K562 (cell line): ENCODE data around the gene GRAMD2A. TPM values are rescaled to one million over a fixed set of nuclear protein-coding genes. Genes with fewer than 3 reads are reported as not detected.

ENCODE experiments used
- ATAC-seq: fragments of 200-7000 bp; cut with Tn5 transposase; 3 replicates; pipeline ENCODE4 v1.9.1; 2020; ENCODE audit warnings: moderate library complexity
- BruUV-seq: library from RNA; stranded (reverse); fragments of 400-500 nt; replicated peaks from 2 replicates; lab custom pipeline; 2021; lab: Mats Ljungman, UMichigan
- CTCF ChIA-PET: fragments of 300-600 bp; formaldehyde crosslinking; extraction: SDS; loops from one replicate; lab custom pipeline; 2021; ENCODE audit warnings: low intra/inter-chr PET ratio; lab: Yijun Ruan, JAX
- POLR2A ChIA-PET: fragments of 300-600, 350-650 bp; sonication (Branson Sonifier 250); formaldehyde crosslinking; extraction: SDS; loops from one replicate; lab custom pipeline; 2021; ENCODE audit warnings: antibody characterized with exemption, inconsistent platforms; lab: Yijun Ruan, JAX
- DNase-seq, 4 experiments: peaks; one replicate each; pipeline versions ENCODE4 v3.0.0 to v3.0.0-alpha.2; 2011 to 2018; ENCODE audit warnings: low spot score in 3 of 4, mixed read lengths in 3 of 4; ENCODE audit errors: extremely low read depth in 1 of 4
- FAIRE-seq: peaks from 2 replicates; lab custom pipeline; 2011; peaks lifted over from hg19 to GRCh38; lab: Jason Lieb, UNC
- H2AFZ ChIP-seq: 2 replicates; pipeline ENCODE4 v1.6.0; 2011; ENCODE audit warnings: low read depth, low read length, control low read depth, inconsistent platforms
- H3K27ac ChIP-seq: fragments of 200-600 bp; 3 replicates; pipeline ENCODE4 v1.8.0; 2011; ENCODE audit warnings: low read depth, mild to moderate bottlenecking, control low read depth, inconsistent platforms, low read length, moderate library complexity, mixed read lengths; ENCODE audit errors: extremely low read depth
- H3K27me3 ChIP-seq, 2 experiments: fragments of 300-600 bp in 1 of 2; 2 replicates in 1 of 2; 3 replicates in 1 of 2; pipeline versions ENCODE4 v1.6.0 to v1.8.0; 2011; ENCODE audit warnings: inconsistent platforms in 2 of 2, low read length in 2 of 2, mild to moderate bottlenecking in 1 of 2, mixed read lengths in 1 of 2, moderate library complexity in 1 of 2; ENCODE audit not compliant: control insufficient read depth in 2 of 2, insufficient read depth in 2 of 2
- H3K36me3 ChIP-seq: fragments of 300-600 bp; 3 replicates; pipeline ENCODE4 v1.8.0; 2011; ENCODE audit warnings: mild to moderate bottlenecking, low read length, inconsistent platforms; ENCODE audit not compliant: control insufficient read depth, insufficient read depth
- H3K4me1 ChIP-seq, 2 experiments: fragments of 200-600 bp in 1 of 2; replicated peaks in 1 of 2; 2 replicates in 1 of 2; 3 replicates in 1 of 2; pipeline versions ENCODE4 v1.5.1 to v1.8.0; 2011; ENCODE audit warnings: inconsistent platforms in 2 of 2, low read length in 2 of 2, mild to moderate bottlenecking in 1 of 2, mixed read lengths in 1 of 2, moderate library complexity in 1 of 2; ENCODE audit not compliant: control insufficient read depth in 2 of 2, insufficient read depth in 2 of 2
- H3K4me2 ChIP-seq: 2 replicates; pipeline ENCODE4 v1.6.1; 2011; ENCODE audit warnings: low read length, control low read depth, inconsistent platforms, mixed read lengths; ENCODE audit not compliant: insufficient read depth
- H3K4me3 ChIP-seq: fragments of 200-600 bp; sonication (generic), shearing (Covaris generic); 2 replicates; pipeline ENCODE4 v1.5.1; 2016; ENCODE audit warnings: control low read depth, inconsistent platforms
- H3K79me2 ChIP-seq: fragments of 200-600 bp; 3 replicates; pipeline ENCODE4 v1.8.0; 2011; ENCODE audit warnings: low read length, inconsistent platforms; ENCODE audit not compliant: control insufficient read depth, insufficient read depth
- H3K9ac ChIP-seq, 2 experiments: 2 replicates each; pipeline versions ENCODE4 v1.6.0 to v1.6.1; 2011; ENCODE audit warnings: low read depth in 2 of 2, low read length in 2 of 2, control low read depth in 1 of 2, inconsistent platforms in 1 of 2, mild to moderate bottlenecking in 1 of 2, mixed read lengths in 1 of 2; ENCODE audit not compliant: insufficient read depth in 1 of 2
- H3K9me1 ChIP-seq: one replicate; pipeline ENCODE4 v1.6.0; 2011; ENCODE audit warnings: inconsistent platforms, mild to moderate bottlenecking, low read length, moderate library complexity; ENCODE audit not compliant: control insufficient read depth, insufficient read depth
- H3K9me3 ChIP-seq: replicated peaks from 2 replicates; pipeline ENCODE4 v1.5.1; 2011; ENCODE audit warnings: low read depth, low read length, inconsistent platforms; ENCODE audit not compliant: control insufficient read depth, insufficient read depth
- H4K20me1 ChIP-seq: replicated peaks from 2 replicates; pipeline ENCODE4 v1.6.1; 2011; ENCODE audit warnings: low read length, inconsistent platforms, mixed read lengths; ENCODE audit not compliant: control insufficient read depth, insufficient read depth
- DMBX1 ChIP-seq: fragments of 250-450 bp; sonication (Bioruptor Pico); IDR thresholded peaks from 2 replicates; pipeline ENCODE4 v1.8.0; 2022; ENCODE audit warnings: inconsistent platforms, mild to moderate bottlenecking, moderate library complexity, borderline replicate concordance
- FOXK1 ChIP-seq: sonication (generic); formaldehyde crosslinking; IDR thresholded peaks from 2 replicates; pipeline ENCODE4 v1.8.0; 2022; ENCODE audit warnings: missing genetic modification reagents, mild to moderate bottlenecking, borderline replicate concordance
- NCOR1 ChIP-seq: fragments of 450-650 bp; IDR thresholded peaks from 2 replicates; pipeline ENCODE4 v1.6.1; 2016; ENCODE audit warnings: mild to moderate bottlenecking, moderate library complexity
- NELFE ChIP-seq: IDR thresholded peaks from 2 replicates; pipeline ENCODE4 v1.6.1; 2011; ENCODE audit warnings: mild to moderate bottlenecking; ENCODE audit not compliant: insufficient read depth, insufficient read length
- NFATC3 ChIP-seq: fragments of 450-650 bp; IDR thresholded peaks from 2 replicates; pipeline ENCODE4 v1.6.1; 2017; ENCODE audit warnings: mild to moderate bottlenecking
- NFYB ChIP-seq: IDR thresholded peaks from 2 replicates; pipeline ENCODE4 v1.6.1; 2011; ENCODE audit warnings: mild to moderate bottlenecking, moderate library complexity; ENCODE audit not compliant: insufficient read length; ENCODE audit errors: extremely low read depth
- SREBF2 ChIP-seq: sonication (generic); formaldehyde crosslinking; IDR thresholded peaks from 2 replicates; pipeline ENCODE4 v1.4.0; 2020; ENCODE audit warnings: mild to moderate bottlenecking, missing genetic modification reagents
- TCF3 ChIP-seq: sonication (generic); formaldehyde crosslinking; IDR thresholded peaks from 2 replicates; pipeline ENCODE4 v1.4.0; 2020; ENCODE audit warnings: mild to moderate bottlenecking, missing genetic modification reagents
- ZNF121 ChIP-seq: sonication (generic); formaldehyde crosslinking; conservative IDR thresholded peaks from 2 replicates; pipeline ENCODE4 v1.8.0; 2022; ENCODE audit warnings: missing genetic modification reagents
- ZNF143 ChIP-seq: sonication (generic); formaldehyde crosslinking; IDR thresholded peaks from 2 replicates; pipeline ENCODE4 v1.9.0; 2022; ENCODE audit warnings: mild to moderate bottlenecking, missing genetic modification reagents
- ZNF431 ChIP-seq: sonication (generic); formaldehyde crosslinking; IDR thresholded peaks from 2 replicates; pipeline ENCODE4 v1.8.0; 2022; ENCODE audit warnings: mild to moderate bottlenecking, missing genetic modification reagents
- ZNF551 ChIP-seq: fragments of 250-450 bp; sonication (Bioruptor Pico); IDR thresholded peaks from 2 replicates; pipeline ENCODE4 v1.5.0; 2021; ENCODE audit warnings: mild to moderate bottlenecking, moderate library complexity
- ZNF589 ChIP-seq: fragments of 200-800 bp; sonication (Bioruptor generic); IDR thresholded peaks from 2 replicates; pipeline ENCODE4 v1.6.1; 2016; ENCODE audit warnings: low read depth, missing genetic modification characterization, missing compliant biosample characterization
- WGBS: fragments of 100-300 bp; shearing (Covaris generic); methylation state at CpG from one replicate; pipeline ENCODE4 v1.1.6; 2016; ENCODE audit warnings: low coverage, mixed read lengths; ENCODE audit not compliant: insufficient coverage; ENCODE audit errors: missing lambda C conversion rate; 5-methylcytosine and 5-hydroxymethylcytosine counted together
- in situ Hi-C: fragments of 300-500 bp; cut with MboI; formaldehyde crosslinking; loops from 4 replicates; pipeline ENCODE4 v1.15.0; 2018; ENCODE audit warnings: inconsistent platforms, mixed read lengths
- intact Hi-C: fragments of 100-400 bp; cut with micrococcal nuclease; formaldehyde crosslinking; loops from 2 replicates; pipeline ENCODE4 v1.14.2; 2022
- polyA plus RNA-seq, 8 experiments: library from polyadenylated mRNA; depleted of rRNA in 4 of 8; stranded (reverse) in 5 of 8; unstranded in 3 of 8; fragments of >200 nt; fragmentation: Nextera tagmentation in 2 of 8; fragmentation: Illumina TruSeq in 1 of 8; extraction: Ambion mirVana in 2 of 8; extraction: Trizol in 1 of 8; gene quantifications; 2 replicates each; pipeline versions ENCODE4 v1.2.1 to v1.2.3, GENCODE V29; 2011 to 2014; ENCODE audit warnings: inconsistent platforms in 1 of 8, missing spikeins in 1 of 8
- total RNA-seq, 7 experiments: library from RNA; depleted of rRNA in 6 of 7; stranded (reverse); fragments of >200 nt in 6 of 7; fragmentation: Illumina TruSeq in 2 of 7; extraction: Trizol in 2 of 7; gene quantifications; 2 replicates each; pipeline versions ENCODE4 v1.2.1 to v1.2.3, GENCODE V29; 2011 to 2021; ENCODE audit warnings: low replicate concordance in 1 of 7

Gene GRAMD2A
- total and polyA plus RNA-seq, 9 of the 15 experiments (the other 6 are each of a cell fraction or from before 2014, with no cell fraction given) = 0.08 to 0.22 TPM; not detected in 7

GRCh38 chr15:72220687-72221086 is 23.1 kb upstream of the GRAMD2A start:
- ChIA-PET POLR2A (interaction anchor here (0.6 kb wide), 1 partner anchor 973 kb away, joined by 5 read pairs; no protein-coding TSS in a partner anchor), CTCF (no interaction called here)
- DNase-seq (no peak), ATAC-seq (no peak), FAIRE-seq (no peak)
- Histone ChIP-seq H3K9ac (no peak overlapping the region), H3K4me3 (no peak overlapping the region), H3K4me1 (peaks cover 0 to 5% of the 10 kb centered on the region in 2 experiments; a peak in 2 of 5 replicates), H3K27me3 (no peaks in the 10 kb centered on the region), H3K36me3 (peaks cover 94% of the 10 kb centered on the region), H3K9me1 (peaks cover 5% of the 10 kb centered on the region), H3K79me2 (peaks cover 82% of the 10 kb centered on the region), H3K9me3 (no peaks in the 10 kb centered on the region), H3K27ac (no peak overlapping the region), H4K20me1 (peaks cover 23% of the 10 kb centered on the region), H2AFZ (no peak overlapping the region), H3K4me2 (no peak overlapping the region)
- TF ChIP-seq ZNF589 (CRISPR knock-in tag) (no peak), TCF3 (no peak), DMBX1 (CRISPR knock-in tag) (no peak), NELFE (no peak), ZNF551 (CRISPR knock-in tag) (no peak), NFATC3 (no peak), NFYB (no peak), ZNF143 (no peak), NCOR1 (no peak), FOXK1 (no peak), ZNF121 (CRISPR knock-in tag) (no peak), SREBF2 (no peak), ZNF431 (CRISPR knock-in tag) (no peak)
- intact Hi-C loops = no loop called here
- in situ Hi-C loops = no loop called here
- 94% methylated on average over 1 of the region's 1 CpG for WGBS
- BruUV-seq = no TSS peak
